Tibial artery (tissue), 4 donors: Measurements from ENCODE around the gene KRTAP1-5.

ENCODE experiments used
- DNase-seq, 2 donors: peaks; one replicate each; pipeline ENCODE4 v3.0.0-alpha.2; 2019
- H3K27ac ChIP-seq, 2 donors: fragments of 200-600 bp; sonication (generic) in 1 of 2; 1 replicate in 1 of 2; 2 replicates in 1 of 2; pipeline ENCODE4 v1.5.1; 2018 to 2019; ENCODE audit warnings: mild to moderate bottlenecking in 1 of 2
- H3K27me3 ChIP-seq, 2 donors: fragments of 200-600 bp; sonication (generic) in 1 of 2; one replicate each; pipeline versions ENCODE4 v1.5.1 to v1.6.0; 2016 to 2019
- H3K36me3 ChIP-seq, 3 donors: fragments of 200-600 bp; sonication (generic) in 2 of 3; one replicate each; pipeline ENCODE4 v1.5.1; 2016 to 2019; ENCODE audit warnings: mild to moderate bottlenecking in 2 of 3
- H3K4me1 ChIP-seq, 4 donors: fragments of 200-600 bp; sonication (generic) in 2 of 4; 1 replicate in 3 of 4; 2 replicates in 1 of 4; pipeline ENCODE4 v1.5.1; 2016 to 2019
- H3K4me3 ChIP-seq, 2 donors: fragments of 200-600 bp; sonication (generic) in 1 of 2; 1 replicate in 1 of 2; 2 replicates in 1 of 2; pipeline ENCODE4 v1.5.1; 2018 to 2019; ENCODE audit warnings: mild to moderate bottlenecking in 2 of 2
- H3K9me3 ChIP-seq, 3 donors: fragments of 200-600 bp; sonication (generic) in 1 of 3; one replicate each; pipeline ENCODE4 v1.5.1; 2016 to 2019
- intact Hi-C: fragments of 100-400 bp; cut with DNase I; formaldehyde crosslinking; loops from one replicate; pipeline ENCODE4 v1.15.0; 2023; ENCODE audit warnings: low total_unique reads
- TF ChIP-seq, protein P1 (sequence below), 2 experiments: fragments of 200-600 bp in 1 of 2; fragments of 450-650 bp in 1 of 2; IDR thresholded peaks; one replicate each; pipeline ENCODE4 v1.5.1; 2017 to 2019; ENCODE audit warnings: antibody characterized with exemption in 2 of 2, mild to moderate bottlenecking in 1 of 2, moderate library complexity in 1 of 2

The KRTAP1-5 gene, protein sequence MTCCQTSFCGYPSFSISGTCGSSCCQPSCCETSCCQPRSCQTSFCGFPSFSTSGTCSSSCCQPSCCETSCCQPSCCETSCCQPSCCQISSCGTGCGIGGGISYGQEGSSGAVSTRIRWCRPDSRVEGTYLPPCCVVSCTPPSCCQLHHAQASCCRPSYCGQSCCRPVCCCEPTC

DNA sequence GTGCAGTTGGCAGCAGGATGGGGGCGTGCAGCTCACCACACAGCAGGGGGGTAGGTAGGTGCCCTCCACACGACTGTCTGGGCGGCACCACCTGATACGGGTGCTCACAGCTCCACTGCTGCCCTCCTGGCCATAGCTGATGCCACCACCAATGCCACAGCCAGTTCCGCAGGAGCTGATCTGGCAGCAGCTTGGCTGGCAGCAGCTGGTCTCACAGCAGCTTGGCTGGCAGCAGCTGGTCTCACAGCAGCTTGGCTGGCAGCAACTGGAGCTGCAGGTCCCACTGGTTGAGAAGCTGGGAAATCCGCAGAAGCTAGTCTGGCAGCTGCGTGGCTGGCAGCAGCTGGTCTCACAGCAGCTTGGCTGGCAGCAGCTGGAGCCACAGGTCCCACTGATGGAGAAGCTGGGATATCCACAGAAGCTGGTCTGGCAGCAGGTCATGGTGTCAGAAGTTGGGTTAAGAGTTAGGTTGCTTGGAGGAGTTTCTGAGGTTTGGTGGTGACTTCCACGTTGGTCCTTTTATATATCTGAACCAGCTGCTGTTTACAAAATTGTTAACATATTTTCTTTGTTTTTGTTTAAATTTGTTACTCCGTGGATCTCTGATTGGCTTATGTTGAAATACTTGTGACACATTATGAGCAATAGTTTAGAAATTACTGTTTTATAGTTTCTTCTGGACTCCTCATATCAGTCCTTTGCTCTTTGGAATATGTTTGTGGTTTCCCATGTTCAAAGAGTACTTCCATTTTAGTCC lies at the start of gene KRTAP1-5:
KRTAP1-5 (minus strand) TSS at position 494 of the 757 bp plus-strand sequence; CDS start at position 441, 53 bp downstream.
- H3K27ac ChIP-seq: no peak within 1 kb of the TSS
- H3K36me3 ChIP-seq: no peaks in the 10 kb centered on the region
- intact Hi-C loops: no loop called here
- H3K4me3 ChIP-seq: no peak within 1 kb of the TSS
- no peak for DNase-seq
- peaks cover 0 to 9% of the 10 kb centered on the region in 2 donors for H3K27me3 ChIP-seq
- TF ChIP-seq, protein P1, sequence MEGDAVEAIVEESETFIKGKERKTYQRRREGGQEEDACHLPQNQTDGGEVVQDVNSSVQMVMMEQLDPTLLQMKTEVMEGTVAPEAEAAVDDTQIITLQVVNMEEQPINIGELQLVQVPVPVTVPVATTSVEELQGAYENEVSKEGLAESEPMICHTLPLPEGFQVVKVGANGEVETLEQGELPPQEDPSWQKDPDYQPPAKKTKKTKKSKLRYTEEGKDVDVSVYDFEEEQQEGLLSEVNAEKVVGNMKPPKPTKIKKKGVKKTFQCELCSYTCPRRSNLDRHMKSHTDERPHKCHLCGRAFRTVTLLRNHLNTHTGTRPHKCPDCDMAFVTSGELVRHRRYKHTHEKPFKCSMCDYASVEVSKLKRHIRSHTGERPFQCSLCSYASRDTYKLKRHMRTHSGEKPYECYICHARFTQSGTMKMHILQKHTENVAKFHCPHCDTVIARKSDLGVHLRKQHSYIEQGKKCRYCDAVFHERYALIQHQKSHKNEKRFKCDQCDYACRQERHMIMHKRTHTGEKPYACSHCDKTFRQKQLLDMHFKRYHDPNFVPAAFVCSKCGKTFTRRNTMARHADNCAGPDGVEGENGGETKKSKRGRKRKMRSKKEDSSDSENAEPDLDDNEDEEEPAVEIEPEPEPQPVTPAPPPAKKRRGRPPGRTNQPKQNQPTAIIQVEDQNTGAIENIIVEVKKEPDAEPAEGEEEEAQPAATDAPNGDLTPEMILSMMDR (IDR thresholded peaks at IDR 0.05): no peak
- no peaks in the 10 kb centered on the region for H3K4me1 ChIP-seq
- H3K9me3 ChIP-seq: no peaks in the 10 kb centered on the region

DNA sequence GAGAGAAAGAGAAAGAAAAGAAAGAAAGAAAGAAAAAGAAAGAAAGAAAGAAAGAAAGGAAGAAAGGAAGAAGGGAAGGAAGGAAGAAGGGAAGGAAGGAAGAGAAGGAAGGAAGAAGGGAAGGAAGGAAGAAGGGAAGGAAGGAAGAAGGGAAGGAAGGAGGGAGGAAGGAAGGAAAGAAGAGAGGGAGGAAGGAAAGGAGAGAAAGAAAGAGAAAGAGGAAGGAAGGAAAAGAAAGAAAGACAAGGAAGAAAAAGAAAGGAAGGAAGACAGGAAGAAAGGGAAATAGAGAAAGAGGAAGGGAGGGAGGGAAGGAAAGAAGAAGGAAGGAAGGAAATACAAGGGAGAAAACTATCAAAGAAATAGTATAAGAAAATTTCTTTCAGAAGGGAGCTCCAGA lies 49.8 kb upstream of the KRTAP1-5 start:
- Histone ChIP-seq H3K4me3 (no peak overlapping the region), H3K27ac (no peak overlapping the region), H3K4me1 (no peaks in the 10 kb centered on the region), H3K27me3 (no peaks in the 10 kb centered on the region), H3K36me3 (no peaks in the 10 kb centered on the region), H3K9me3 (no peaks in the 10 kb centered on the region)
- no peak for DNase-seq
- TF ChIP-seq, protein P1 (IDR thresholded peaks at IDR 0.05): no peak
- intact Hi-C loops: no loop called here

DNA sequence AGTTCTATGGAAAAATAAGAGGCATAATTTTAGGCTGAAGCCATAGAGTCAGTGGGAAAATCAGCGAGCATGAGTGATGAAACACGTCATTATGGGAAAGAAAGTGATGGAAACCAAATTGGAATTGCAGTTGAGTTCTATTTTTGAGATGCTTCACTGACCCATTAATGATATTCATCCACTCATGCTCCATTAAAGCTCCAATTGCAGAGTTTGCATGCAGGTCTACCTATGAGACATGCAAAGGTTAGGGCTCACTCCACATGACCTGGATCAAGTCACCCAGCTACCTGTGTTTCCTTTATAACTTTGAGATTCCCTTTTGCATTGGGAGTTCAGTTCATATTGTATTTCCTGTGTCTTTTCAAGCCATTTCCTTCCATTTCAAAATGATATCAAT lies 46.7 kb upstream of the KRTAP1-5 start:
- TF ChIP-seq, protein P1 (IDR thresholded peaks at IDR 0.05): no peak
- intact Hi-C loops: no loop called here
- Histone ChIP-seq H3K27ac (no peak overlapping the region), H3K36me3 (no peaks in the 10 kb centered on the region), H3K4me1 (no peaks in the 10 kb centered on the region), H3K9me3 (no peaks in the 10 kb centered on the region), H3K4me3 (no peak overlapping the region), H3K27me3 (no peaks in the 10 kb centered on the region)
- DNase-seq: no peak

DNA sequence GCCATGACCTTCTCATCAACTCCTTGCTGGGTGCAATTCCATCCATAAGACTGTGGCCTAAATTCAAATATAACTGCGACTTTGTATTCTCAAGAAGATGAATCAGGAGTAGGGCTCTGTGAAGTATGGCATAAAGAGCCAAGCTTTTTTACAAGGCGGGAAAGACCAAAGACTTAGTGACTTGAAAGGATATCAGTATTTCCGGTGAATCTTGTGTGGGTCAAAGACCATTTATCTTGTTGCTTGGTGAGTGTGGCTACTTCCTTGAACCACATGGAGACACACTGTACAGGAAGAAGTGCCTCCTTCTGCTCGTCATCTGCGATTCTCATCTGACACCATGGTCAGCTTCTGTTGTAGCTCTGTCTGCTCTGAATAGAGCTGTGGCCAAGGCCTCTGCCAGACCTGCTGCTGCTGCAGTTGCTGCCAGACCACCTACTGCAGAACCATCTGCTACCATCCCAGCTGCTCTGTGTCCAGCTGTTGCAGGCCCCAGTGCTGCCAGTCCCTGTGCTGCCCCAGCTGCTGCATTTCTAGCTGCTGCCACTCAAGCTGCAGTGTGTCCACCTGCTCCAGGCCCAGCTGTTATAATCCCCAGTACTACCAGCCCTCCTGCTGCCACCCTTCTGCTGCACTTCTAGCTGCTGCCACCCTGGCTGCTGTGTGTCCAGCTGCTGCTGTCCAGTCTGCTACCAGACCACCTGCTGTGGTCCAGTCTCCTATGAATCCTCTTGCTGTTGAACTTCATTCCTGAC lies 44.8 kb upstream of the KRTAP1-5 start:
- TF ChIP-seq, protein P1 (IDR thresholded peaks at IDR 0.05): no peak
- Histone ChIP-seq H3K27me3 (no peaks in the 10 kb centered on the region), H3K9me3 (no peaks in the 10 kb centered on the region), H3K4me1 (no peaks in the 10 kb centered on the region), H3K36me3 (no peaks in the 10 kb centered on the region), H3K4me3 (no peak overlapping the region), H3K27ac (no peak overlapping the region)
- no peak for DNase-seq
- intact Hi-C loops: no loop called here

DNA sequence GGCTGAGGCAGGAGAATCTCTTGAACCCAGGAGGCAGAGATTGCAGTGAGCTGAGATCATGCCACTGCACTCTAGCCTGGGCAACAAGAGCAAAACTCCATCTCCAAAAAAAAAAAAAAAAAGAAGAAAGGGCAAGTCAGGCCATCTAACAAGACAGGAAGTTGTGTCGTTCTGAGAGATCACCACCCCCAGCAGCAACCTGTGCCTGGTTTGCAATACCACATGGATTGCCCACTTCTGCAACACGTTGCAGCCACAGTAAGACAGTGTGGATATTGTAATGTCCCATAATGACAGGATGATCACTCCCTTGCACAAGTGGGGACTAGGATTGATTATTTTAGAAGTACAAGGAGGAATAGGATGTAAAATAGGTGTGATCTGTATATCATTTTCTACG lies 42.0 kb upstream of the KRTAP1-5 start:
- no peak for DNase-seq
- Histone ChIP-seq H3K9me3 (no peaks in the 10 kb centered on the region), H3K27me3 (no peaks in the 10 kb centered on the region), H3K36me3 (no peaks in the 10 kb centered on the region), H3K4me1 (no peaks in the 10 kb centered on the region), H3K4me3 (no peak overlapping the region), H3K27ac (no peak overlapping the region)
- TF ChIP-seq, protein P1 (IDR thresholded peaks at IDR 0.05): no peak
- intact Hi-C loops: no loop called here
